Brain microvascular endothelial cell (primary cell): Measurements from ENCODE around the gene EPB41L3.

Source experiments
- DNase-seq: peaks from one replicate; pipeline ENCODE4 v3.0.0-alpha.2; 2020
- H3K27ac ChIP-seq: fragments of 250-450 bp; sonication (Bioruptor Pico); 2 replicates; pipeline ENCODE4 v1.5.1; 2020; ENCODE audit warnings: mild to moderate bottlenecking, moderate library complexity
- H3K27me3 ChIP-seq: fragments of 250-450 bp; sonication (Bioruptor Pico); replicated peaks from 2 replicates; pipeline ENCODE4 v1.5.1; 2020; ENCODE audit warnings: mild to moderate bottlenecking
- H3K36me3 ChIP-seq: fragments of 250-450 bp; sonication (Bioruptor Pico); replicated peaks from 2 replicates; pipeline ENCODE4 v1.5.1; 2020; ENCODE audit warnings: mild to moderate bottlenecking
- H3K4me3 ChIP-seq: 2 replicates; pipeline ENCODE4 v1.5.1; 2011; ENCODE audit warnings: low read depth, mild to moderate bottlenecking, control low read depth, low read length, moderate library complexity
- CTCF ChIP-seq: IDR thresholded peaks from 2 replicates; pipeline ENCODE4 v1.5.1; 2011; ENCODE audit warnings: low read depth, mild to moderate bottlenecking, moderate library complexity, low read length, control low read depth, inconsistent platforms; ENCODE audit errors: missing control alignments
- in situ Hi-C: cut with HindIII; loops from 2 replicates; pipeline ENCODE4 v1.10.0; 2017; ENCODE audit warnings: low sequenced_read_pairs, low pct_ligation_motif_present

EPB41L3 gene

GRCh38 chr18:5519448-5520298 is 24.1 kb downstream of the EPB41L3 start:
- Histone ChIP-seq H3K36me3 (no peaks in the 10 kb centered on the region), H3K4me3 (no peak overlapping the region), H3K27me3 (no peaks in the 10 kb centered on the region), H3K27ac (peak overlapping the region; percentile 80)
- no peak for TF ChIP-seq CTCF
- no peak for DNase-seq
- in situ Hi-C loops: no loop called here

- Histone ChIP-seq H3K4me3 (no peak overlapping the region), H3K36me3 (no peaks in the 10 kb centered on the region), H3K27ac (peak overlapping the region; percentile 80), H3K27me3 (no peaks in the 10 kb centered on the region)
- DNase-seq: peak; percentile 74
- TF ChIP-seq CTCF: no peak
- in situ Hi-C loops: no loop called here
Measured at GRCh38 chr18:5518899-5519371, 24.9 kb downstream of the EPB41L3 start.

- DNase-seq: no peak
- TF ChIP-seq CTCF: no peak
- in situ Hi-C loops: no loop called here
- Histone ChIP-seq H3K27me3 (no peaks in the 10 kb centered on the region), H3K27ac (peak overlapping the region; percentile 80), H3K4me3 (no peak overlapping the region), H3K36me3 (no peaks in the 10 kb centered on the region)
Measured at GRCh38 chr18:5518179-5518770, 25.5 kb downstream of the EPB41L3 start.

- no peak for DNase-seq
- TF ChIP-seq CTCF: no peak
- Histone ChIP-seq H3K27me3 (no peaks in the 10 kb centered on the region), H3K36me3 (no peaks in the 10 kb centered on the region), H3K4me3 (no peak overlapping the region), H3K27ac (no peak overlapping the region)
- in situ Hi-C loops: no loop called here
Measured at GRCh38 chr18:5516841-5517240, 27.0 kb downstream of the EPB41L3 start.

- in situ Hi-C loops: no loop called here
- H3K4me3 ChIP-seq: no peak overlapping the region
- no peak overlapping the region for H3K27ac ChIP-seq
Measured at GRCh38 chr18:5515011-5515784, 28.6 kb downstream of the EPB41L3 start.

More at GRCh38 chr18:5515011-5515784, 28.6 kb downstream of the EPB41L3 start:
- DNase-seq: no peak
- TF ChIP-seq CTCF: no peak
- Histone ChIP-seq H3K27me3 (no peaks in the 10 kb centered on the region), H3K36me3 (no peaks in the 10 kb centered on the region)
